ENCODE data around the gene MED28.

DNA sequence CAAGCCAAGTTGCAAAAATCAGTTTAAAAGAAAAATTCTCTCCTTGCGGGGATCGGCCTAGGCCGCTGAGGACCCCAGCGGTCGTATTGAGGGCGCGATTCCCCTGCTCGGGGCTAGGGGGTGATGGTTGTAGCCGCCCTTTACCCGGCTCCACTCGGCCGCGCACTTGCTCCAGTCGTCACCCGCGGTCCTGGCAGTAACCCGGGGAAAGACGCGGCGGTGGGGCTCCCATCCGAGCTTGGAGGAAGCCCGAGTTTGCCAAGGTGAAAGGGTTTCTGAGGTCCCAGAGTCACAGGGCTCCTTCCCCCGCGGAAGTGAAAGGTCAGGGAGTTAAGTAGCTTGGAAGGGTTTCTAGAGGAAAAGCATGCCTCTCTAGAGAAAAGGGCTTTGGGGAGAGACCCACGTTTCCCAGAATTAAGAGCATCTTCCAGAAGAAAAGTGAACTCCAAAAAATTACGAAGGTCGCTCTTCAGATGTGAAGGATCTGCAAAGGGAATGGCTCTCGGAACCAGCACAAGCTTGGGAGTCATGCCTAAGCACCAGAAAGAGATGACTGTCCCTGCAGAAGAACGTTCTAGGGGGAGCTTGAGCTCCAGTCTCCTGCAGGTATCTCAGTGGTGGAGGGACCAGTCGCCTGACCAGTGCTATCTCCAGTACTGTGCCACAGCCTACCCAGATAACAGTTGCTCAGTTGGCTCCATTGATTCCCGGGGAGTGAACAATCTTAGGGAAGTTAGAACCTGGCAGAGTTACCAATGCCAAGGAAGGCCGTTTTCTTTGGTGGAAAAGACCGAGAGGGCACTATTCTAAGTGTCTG lies 36.6 kb upstream of the MED28 start:
- TF ChIP-seq RAD21 (IDR thresholded peaks at IDR 0.05; ENCODE audit: low read length) (no peak), TAF1 (IDR thresholded peaks at IDR 0.05; ENCODE audit: borderline replicate concordance, low read depth, low read length) (no peak), EP300 (IDR thresholded peaks at IDR 0.05; ENCODE audit: borderline replicate concordance in 1 of 2, low read depth in 1 of 2, low read length in 1 of 2) (no peak), POLR2AphosphoS5 (IDR thresholded peaks at IDR 0.05; ENCODE audit: low read depth, low read length) (no peak), RFX5 (IDR thresholded peaks at IDR 0.05; ENCODE audit: low read length) (no peak), GATA2 (CRISPR knock-in tag; IDR thresholded peaks at IDR 0.05) (no peak)
- TF ChIP-seq, protein P1, sequence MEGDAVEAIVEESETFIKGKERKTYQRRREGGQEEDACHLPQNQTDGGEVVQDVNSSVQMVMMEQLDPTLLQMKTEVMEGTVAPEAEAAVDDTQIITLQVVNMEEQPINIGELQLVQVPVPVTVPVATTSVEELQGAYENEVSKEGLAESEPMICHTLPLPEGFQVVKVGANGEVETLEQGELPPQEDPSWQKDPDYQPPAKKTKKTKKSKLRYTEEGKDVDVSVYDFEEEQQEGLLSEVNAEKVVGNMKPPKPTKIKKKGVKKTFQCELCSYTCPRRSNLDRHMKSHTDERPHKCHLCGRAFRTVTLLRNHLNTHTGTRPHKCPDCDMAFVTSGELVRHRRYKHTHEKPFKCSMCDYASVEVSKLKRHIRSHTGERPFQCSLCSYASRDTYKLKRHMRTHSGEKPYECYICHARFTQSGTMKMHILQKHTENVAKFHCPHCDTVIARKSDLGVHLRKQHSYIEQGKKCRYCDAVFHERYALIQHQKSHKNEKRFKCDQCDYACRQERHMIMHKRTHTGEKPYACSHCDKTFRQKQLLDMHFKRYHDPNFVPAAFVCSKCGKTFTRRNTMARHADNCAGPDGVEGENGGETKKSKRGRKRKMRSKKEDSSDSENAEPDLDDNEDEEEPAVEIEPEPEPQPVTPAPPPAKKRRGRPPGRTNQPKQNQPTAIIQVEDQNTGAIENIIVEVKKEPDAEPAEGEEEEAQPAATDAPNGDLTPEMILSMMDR (IDR thresholded peaks at IDR 0.05), result no peak; the same call in 1 of the 2 replicates
- TF ChIP-seq, protein P2, sequence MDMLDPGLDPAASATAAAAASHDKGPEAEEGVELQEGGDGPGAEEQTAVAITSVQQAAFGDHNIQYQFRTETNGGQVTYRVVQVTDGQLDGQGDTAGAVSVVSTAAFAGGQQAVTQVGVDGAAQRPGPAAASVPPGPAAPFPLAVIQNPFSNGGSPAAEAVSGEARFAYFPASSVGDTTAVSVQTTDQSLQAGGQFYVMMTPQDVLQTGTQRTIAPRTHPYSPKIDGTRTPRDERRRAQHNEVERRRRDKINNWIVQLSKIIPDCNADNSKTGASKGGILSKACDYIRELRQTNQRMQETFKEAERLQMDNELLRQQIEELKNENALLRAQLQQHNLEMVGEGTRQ (IDR thresholded peaks at IDR 0.05; ENCODE audit: borderline replicate concordance, low read depth, low read length), result no peak

All from SK-N-SH (cell line).